Gastrocnemius medialis (tissue), 4 donors: ENCODE data around the gene GLT8D1. TPM values are rescaled to one million over a fixed set of nuclear protein-coding genes. Genes with fewer than 3 reads are reported as not detected.

ENCODE experiments used
- ATAC-seq, 2 donors: fragments of 150-250 bp; one replicate each; pipeline ENCODE4 v1.9.1; 2016
- DNase-seq, 2 donors: peaks; one replicate each; pipeline ENCODE4 v3.0.0-alpha.2; 2019
- H3K27ac ChIP-seq, 4 donors: fragments of 200-600 bp; sonication (generic); 1 replicate in 1 of 4; 2 replicates in 3 of 4; pipeline ENCODE4 v1.5.1; 2016 to 2018; ENCODE audit warnings: mild to moderate bottlenecking in 2 of 4, moderate library complexity in 1 of 4
- H3K27me3 ChIP-seq, 3 donors: fragments of 200-600 bp; sonication (generic) in 2 of 3; 1 replicate in 1 of 3; 2 replicates in 2 of 3; pipeline versions ENCODE4 v1.5.1 to v1.6.0; 2016 to 2019; ENCODE audit warnings: mild to moderate bottlenecking in 1 of 3, moderate library complexity in 1 of 3
- H3K36me3 ChIP-seq, 2 donors: fragments of 200-600 bp; sonication (generic) in 1 of 2; one replicate each; pipeline ENCODE4 v1.5.1; 2017 to 2018
- H3K4me1 ChIP-seq, 2 donors: fragments of 200-600 bp; sonication (generic) in 1 of 2; one replicate each; pipeline ENCODE4 v1.5.1; 2016 to 2017; ENCODE audit warnings: mild to moderate bottlenecking in 2 of 2
- H3K4me3 ChIP-seq, 4 donors: fragments of 200-600 bp; sonication (generic) in 3 of 4; 1 replicate in 1 of 4; 2 replicates in 3 of 4; pipeline ENCODE4 v1.5.1; 2016 to 2019; ENCODE audit warnings: mild to moderate bottlenecking in 2 of 4
- H3K9me3 ChIP-seq, 3 donors: fragments of 200-600 bp; sonication (generic) in 2 of 3; 1 replicate in 1 of 3; 2 replicates in 2 of 3; pipeline ENCODE4 v1.5.1; 2016 to 2019
- CTCF ChIP-seq, 5 experiments: fragments of 450-650 bp in 3 of 5; fragments of 200-600 bp in 2 of 5; sonication (generic) in 2 of 5; IDR thresholded peaks in 4 of 5; conservative IDR thresholded peaks in 1 of 5; 1 replicate in 4 of 5; 2 replicates in 1 of 5; pipeline ENCODE4 v1.5.1; 2016 to 2019; ENCODE audit warnings: antibody characterized with exemption in 5 of 5, mild to moderate bottlenecking in 3 of 5, moderate library complexity in 3 of 5
- POLR2A ChIP-seq, 2 donors: fragments of 450-650 bp; IDR thresholded peaks; one replicate each; pipeline ENCODE4 v1.6.1; 2017; ENCODE audit warnings: antibody characterized with exemption in 2 of 2, mild to moderate bottlenecking in 2 of 2, moderate library complexity in 2 of 2
- in situ Hi-C, 4 donors: fragments of 200-750 bp; cut with MboI; loops; one replicate each; pipeline versions ENCODE4 v1.15.0 to v1.8.0; 2017; ENCODE audit warnings: low sequenced_read_pairs in 4 of 4
- intact Hi-C: fragments of 100-400 bp; cut with DNase I; formaldehyde crosslinking; loops from one replicate; pipeline ENCODE4 v1.15.1; 2023; ENCODE audit warnings: low total_unique reads
- total RNA-seq, 4 donors: library from RNA; depleted of rRNA; stranded (reverse); fragments of >200 nt; gene quantifications; one replicate each; pipeline versions ENCODE4 v1.1.0 to v1.2.3, GENCODE V29; 2016

Gene GLT8D1
- total RNA-seq, 4 donors from 2014 or later, result 15.6 to 39.6 (median 27.5) TPM

GRCh38 chr3:52715714-52716305 is 10.2 kb upstream of the GLT8D1 start:
- DNase-seq (no peak), ATAC-seq (no peak)
- H3K4me3 ChIP-seq, result no peak overlapping the region
- H3K27ac ChIP-seq, result no peak overlapping the region
- H3K4me1 ChIP-seq, result no peaks in the 10 kb centered on the region
- peaks cover 0 to 18% of the 10 kb centered on the region in 2 donors for H3K36me3 ChIP-seq
- H3K9me3 ChIP-seq, result no peaks in the 10 kb centered on the region
- TF ChIP-seq POLR2A (IDR thresholded peaks at IDR 0.05), result no peak
- no peak for TF ChIP-seq CTCF (IDR thresholded peaks at IDR 0.05 in 4 of 5, conservative IDR thresholded peaks at IDR 0.05 in 1 of 5)
- H3K27me3 ChIP-seq, result no peaks in the 10 kb centered on the region
- intact Hi-C loops (no loop called here), in situ Hi-C loops (no loop called here)

- intact Hi-C loops, result no loop called here
Measured at GRCh38 chr3:52714335-52715302, 9.0 kb upstream of the GLT8D1 start.

GRCh38 chr3:52712291-52713212 is 7.0 kb upstream of the GLT8D1 start:
- ATAC-seq, result no peak
- in situ Hi-C loops (no loop called here), intact Hi-C loops (no loop called here)
- Histone ChIP-seq H3K4me3 (no peak overlapping the region), H3K4me1 (peaks cover 5 to 7% of the 10 kb centered on the region in 2 donors), H3K27me3 (no peaks in the 10 kb centered on the region), H3K27ac (no peak overlapping the region), H3K36me3 (peaks cover 0 to 29% of the 10 kb centered on the region in 2 donors), H3K9me3 (no peaks in the 10 kb centered on the region)
- TF ChIP-seq POLR2A (IDR thresholded peaks at IDR 0.05) (no peak), CTCF (IDR thresholded peaks at IDR 0.05 in 4 of 5, conservative IDR thresholded peaks at IDR 0.05 in 1 of 5) (no peak)
- no peak for DNase-seq

More at GRCh38 chr3:52714335-52715302, 9.0 kb upstream of the GLT8D1 start:
- Histone ChIP-seq H3K4me1 (no peaks in the 10 kb centered on the region), H3K27ac (no peak overlapping the region), H3K27me3 (no peaks in the 10 kb centered on the region), H3K36me3 (peaks cover 0 to 21% of the 10 kb centered on the region in 2 donors), H3K4me3 (no peak overlapping the region), H3K9me3 (no peaks in the 10 kb centered on the region)
- DNase-seq (no peak), ATAC-seq (no peak)
- TF ChIP-seq POLR2A (IDR thresholded peaks at IDR 0.05), result no peak
- no peak for TF ChIP-seq CTCF (IDR thresholded peaks at IDR 0.05 in 4 of 5, conservative IDR thresholded peaks at IDR 0.05 in 1 of 5)
- in situ Hi-C loops, result no loop called here

GRCh38 chr3:52710512-52710911 is 4.9 kb upstream of the GLT8D1 start:
- Histone ChIP-seq H3K4me3 (no peak overlapping the region), H3K27me3 (no peaks in the 10 kb centered on the region), H3K9me3 (no peaks in the 10 kb centered on the region), H3K36me3 (peaks cover 0 to 31% of the 10 kb centered on the region in 2 donors), H3K27ac (no peak overlapping the region), H3K4me1 (peaks cover 16% of the 10 kb centered on the region in 2 donors)
- no peak for ATAC-seq
- intact Hi-C loops, result no loop called here
- DNase-seq, result no peak
- in situ Hi-C loops, result no loop called here
- TF ChIP-seq CTCF (IDR thresholded peaks at IDR 0.05 in 4 of 5, conservative IDR thresholded peaks at IDR 0.05 in 1 of 5) (no peak), POLR2A (IDR thresholded peaks at IDR 0.05) (no peak)
